ENCODE data around the gene KDM2A.

KDM2A gene

GRCh38 chr11:67082071-67082791 is 36.8 kb upstream of the KDM2A start:
- Histone ChIP-seq H4K20me1 (ENCODE audit: insufficient read depth, low read length) (no peaks in the 10 kb centered on the region), H3K36me3 (ENCODE audit: insufficient read depth, low read length) (no peaks in the 10 kb centered on the region), H3K9me3 (ENCODE audit: insufficient read depth, low read length, severe bottlenecking) (no peaks in the 10 kb centered on the region), H3K79me2 (ENCODE audit: insufficient read depth, low read length) (no peaks in the 10 kb centered on the region), H3K4me1 (ENCODE audit: insufficient read depth, low read length) (peaks cover 19% of the 10 kb centered on the region), H3K27me3 (ENCODE audit: insufficient read depth, low read length, poor library complexity) (no peaks in the 10 kb centered on the region), H3K9ac (ENCODE audit: low read depth, low read length) (peak overlapping the region; percentile 38), H2AFZ (ENCODE audit: low read depth, low read length) (peak overlapping the region; percentile 33), H3K4me2 (ENCODE audit: insufficient read depth, low read length) (peak overlapping the region; percentile 61), H3K27ac (ENCODE audit: low read length) (peak overlapping the region; percentile 51), H3K4me3 (ENCODE audit: low read depth in 1 of 2, low read length in 2 of 2) (peak overlapping the region in 1 of 2 experiments; percentile 39; a peak in 2 of 4 replicates)
- DNase-seq, result peak; percentile 76
- ATAC-seq (ENCODE audit: insufficient read depth, low read depth), result peak; percentile 85
- TF ChIP-seq, protein P1, sequence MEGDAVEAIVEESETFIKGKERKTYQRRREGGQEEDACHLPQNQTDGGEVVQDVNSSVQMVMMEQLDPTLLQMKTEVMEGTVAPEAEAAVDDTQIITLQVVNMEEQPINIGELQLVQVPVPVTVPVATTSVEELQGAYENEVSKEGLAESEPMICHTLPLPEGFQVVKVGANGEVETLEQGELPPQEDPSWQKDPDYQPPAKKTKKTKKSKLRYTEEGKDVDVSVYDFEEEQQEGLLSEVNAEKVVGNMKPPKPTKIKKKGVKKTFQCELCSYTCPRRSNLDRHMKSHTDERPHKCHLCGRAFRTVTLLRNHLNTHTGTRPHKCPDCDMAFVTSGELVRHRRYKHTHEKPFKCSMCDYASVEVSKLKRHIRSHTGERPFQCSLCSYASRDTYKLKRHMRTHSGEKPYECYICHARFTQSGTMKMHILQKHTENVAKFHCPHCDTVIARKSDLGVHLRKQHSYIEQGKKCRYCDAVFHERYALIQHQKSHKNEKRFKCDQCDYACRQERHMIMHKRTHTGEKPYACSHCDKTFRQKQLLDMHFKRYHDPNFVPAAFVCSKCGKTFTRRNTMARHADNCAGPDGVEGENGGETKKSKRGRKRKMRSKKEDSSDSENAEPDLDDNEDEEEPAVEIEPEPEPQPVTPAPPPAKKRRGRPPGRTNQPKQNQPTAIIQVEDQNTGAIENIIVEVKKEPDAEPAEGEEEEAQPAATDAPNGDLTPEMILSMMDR (IDR thresholded peaks at IDR 0.05; ENCODE audit: borderline replicate concordance, extremely low read depth, low read length, poor library complexity, severe bottlenecking), result peak; percentile 41
- no peak for TF ChIP-seq EZH2 (IDR thresholded peaks at IDR 0.05; ENCODE audit: borderline replicate concordance, low read depth, low read length, severe bottlenecking)

DNA sequence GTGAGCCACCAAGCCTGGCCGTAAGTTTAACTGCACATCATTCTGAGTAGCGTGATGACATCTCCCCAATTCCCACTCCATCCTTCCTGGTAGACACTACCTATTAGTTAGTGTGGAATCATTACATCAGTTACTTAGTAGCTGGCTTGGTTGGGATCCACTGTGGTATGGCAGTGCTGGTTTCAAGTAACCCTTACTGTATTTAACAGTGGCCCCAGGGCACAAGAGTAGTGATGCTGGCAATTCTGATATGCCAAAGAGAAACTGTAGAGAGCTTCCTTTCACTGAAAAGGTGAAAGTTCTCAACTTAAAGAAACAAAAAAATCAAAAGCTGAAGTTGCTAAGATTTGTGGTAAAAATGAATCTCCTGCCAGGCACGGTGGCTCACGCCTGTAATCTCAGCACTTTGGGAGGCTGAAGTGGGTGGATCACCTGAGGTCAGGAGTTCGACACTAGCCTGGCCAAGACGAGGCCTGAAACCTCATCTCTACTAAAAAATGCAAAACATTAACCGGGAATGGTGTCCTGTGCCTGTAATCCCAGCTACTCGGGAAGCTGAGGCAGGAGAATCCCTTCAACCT is 35.2 kb upstream of the KDM2A start:
- Histone ChIP-seq H3K79me2 (ENCODE audit: insufficient read depth, low read length) (no peaks in the 10 kb centered on the region), H3K27me3 (ENCODE audit: insufficient read depth, low read length, poor library complexity) (no peaks in the 10 kb centered on the region), H3K4me1 (ENCODE audit: insufficient read depth, low read length) (peaks cover 19% of the 10 kb centered on the region), H2AFZ (ENCODE audit: low read depth, low read length) (no peak overlapping the region), H3K27ac (ENCODE audit: low read length) (no peak overlapping the region), H4K20me1 (ENCODE audit: insufficient read depth, low read length) (no peaks in the 10 kb centered on the region), H3K9me3 (ENCODE audit: insufficient read depth, low read length, severe bottlenecking) (no peaks in the 10 kb centered on the region), H3K4me2 (ENCODE audit: insufficient read depth, low read length) (no peak overlapping the region), H3K4me3 (ENCODE audit: low read depth in 1 of 2, low read length in 2 of 2) (no peak overlapping the region), H3K36me3 (ENCODE audit: insufficient read depth, low read length) (no peaks in the 10 kb centered on the region), H3K9ac (ENCODE audit: low read depth, low read length) (no peak overlapping the region)
- DNase-seq (no peak), ATAC-seq (ENCODE audit: insufficient read depth, low read depth) (no peak)
- TF ChIP-seq, protein P1 (IDR thresholded peaks at IDR 0.05; ENCODE audit: borderline replicate concordance, extremely low read depth, low read length, poor library complexity, severe bottlenecking), result no peak
- TF ChIP-seq EZH2 (IDR thresholded peaks at IDR 0.05; ENCODE audit: borderline replicate concordance, low read depth, low read length, severe bottlenecking), result no peak

DNA sequence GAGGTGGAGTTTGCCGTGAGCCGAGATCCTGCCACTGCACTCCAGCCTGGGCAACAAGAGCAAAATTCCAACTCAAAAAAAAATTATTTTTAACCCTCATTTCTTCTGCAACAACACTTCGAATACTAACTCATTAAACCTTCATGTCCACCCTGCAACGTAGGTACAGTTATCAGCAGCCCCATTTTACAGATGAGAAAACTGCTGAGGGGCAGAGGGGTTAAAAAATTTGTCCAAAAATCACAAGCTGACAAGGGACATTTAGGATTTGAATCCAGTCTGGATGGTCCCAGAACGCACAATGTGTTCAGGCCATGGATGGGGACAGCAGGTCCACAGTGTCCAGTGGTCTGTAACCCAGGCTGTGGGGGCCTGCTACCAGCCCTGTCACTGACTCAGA is 33.4 kb upstream of the KDM2A start:
- H3K9me3 ChIP-seq (ENCODE audit: insufficient read depth, low read length, severe bottlenecking), result no peaks in the 10 kb centered on the region
- H2AFZ ChIP-seq (ENCODE audit: low read depth, low read length), result no peak overlapping the region
- no peak overlapping the region for H3K4me2 ChIP-seq (ENCODE audit: insufficient read depth, low read length)
- H3K27me3 ChIP-seq (ENCODE audit: insufficient read depth, low read length, poor library complexity), result no peaks in the 10 kb centered on the region
- no peak overlapping the region for H3K4me3 ChIP-seq (ENCODE audit: low read depth in 1 of 2, low read length in 2 of 2)
- H3K36me3 ChIP-seq (ENCODE audit: insufficient read depth, low read length), result no peaks in the 10 kb centered on the region
- peaks cover 19% of the 10 kb centered on the region for H3K4me1 ChIP-seq (ENCODE audit: insufficient read depth, low read length)
- no peak for TF ChIP-seq EZH2 (IDR thresholded peaks at IDR 0.05; ENCODE audit: borderline replicate concordance, low read depth, low read length, severe bottlenecking)
- TF ChIP-seq, protein P1 (IDR thresholded peaks at IDR 0.05; ENCODE audit: borderline replicate concordance, extremely low read depth, low read length, poor library complexity, severe bottlenecking), result no peak
- DNase-seq, result no peak
- no peak overlapping the region for H3K9ac ChIP-seq (ENCODE audit: low read depth, low read length)
- no peak for ATAC-seq (ENCODE audit: insufficient read depth, low read depth)
- H3K27ac ChIP-seq (ENCODE audit: low read length), result no peak overlapping the region
- no peaks in the 10 kb centered on the region for H4K20me1 ChIP-seq (ENCODE audit: insufficient read depth, low read length)
- no peaks in the 10 kb centered on the region for H3K79me2 ChIP-seq (ENCODE audit: insufficient read depth, low read length)
